GM18498 (cell line): ENCODE data around the gene ARHGEF6.
A peak's percentile ranks its signal among the peaks of the same experiment; 100 is the strongest.
"Not testable (repeated sequence)": the region's sequence is repeated elsewhere in the genome, so short reads cannot be mapped to it uniquely, and the experiment has no call there.

Experiments used
- ATAC-seq: cut with Tn5 transposase; IDR thresholded peaks from one replicate; pipeline ENCODE4 v1.9.1; 2021; ENCODE audit warnings: mild to moderate bottlenecking, moderate library complexity; ENCODE audit not compliant: unreplicated experiment

Gene ARHGEF6, protein sequence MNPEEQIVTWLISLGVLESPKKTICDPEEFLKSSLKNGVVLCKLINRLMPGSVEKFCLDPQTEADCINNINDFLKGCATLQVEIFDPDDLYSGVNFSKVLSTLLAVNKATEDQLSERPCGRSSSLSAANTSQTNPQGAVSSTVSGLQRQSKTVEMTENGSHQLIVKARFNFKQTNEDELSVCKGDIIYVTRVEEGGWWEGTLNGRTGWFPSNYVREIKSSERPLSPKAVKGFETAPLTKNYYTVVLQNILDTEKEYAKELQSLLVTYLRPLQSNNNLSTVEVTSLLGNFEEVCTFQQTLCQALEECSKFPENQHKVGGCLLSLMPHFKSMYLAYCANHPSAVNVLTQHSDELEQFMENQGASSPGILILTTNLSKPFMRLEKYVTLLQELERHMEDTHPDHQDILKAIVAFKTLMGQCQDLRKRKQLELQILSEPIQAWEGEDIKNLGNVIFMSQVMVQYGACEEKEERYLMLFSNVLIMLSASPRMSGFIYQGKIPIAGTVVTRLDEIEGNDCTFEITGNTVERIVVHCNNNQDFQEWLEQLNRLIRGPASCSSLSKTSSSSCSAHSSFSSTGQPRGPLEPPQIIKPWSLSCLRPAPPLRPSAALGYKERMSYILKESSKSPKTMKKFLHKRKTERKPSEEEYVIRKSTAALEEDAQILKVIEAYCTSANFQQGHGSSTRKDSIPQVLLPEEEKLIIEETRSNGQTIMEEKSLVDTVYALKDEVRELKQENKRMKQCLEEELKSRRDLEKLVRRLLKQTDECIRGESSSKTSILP

DNA sequence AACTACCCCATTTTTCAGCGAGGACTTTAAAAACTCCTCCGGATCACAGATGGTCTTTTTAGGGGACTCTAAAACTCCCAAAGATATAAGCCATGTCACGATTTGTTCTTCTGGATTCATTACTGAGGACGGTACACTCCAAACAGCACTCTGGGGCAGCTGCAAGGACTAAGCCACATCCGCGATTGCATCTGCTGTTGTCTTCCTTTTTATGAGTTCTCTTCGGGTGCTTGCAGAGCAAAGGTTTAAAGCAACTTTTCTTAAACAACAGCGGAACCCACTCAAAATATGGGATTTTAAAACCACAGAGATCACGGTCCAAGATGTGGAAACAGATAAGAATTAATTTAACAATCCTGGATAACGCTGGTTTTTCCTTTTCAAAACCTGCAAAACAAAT, at the start of gene ARHGEF6:
Gene ARHGEF6 (minus strand): TSS at position 170 of the 400 bp plus-strand sequence. CDS start 50 bp downstream, at position 120.
- peak; percentile 50 for ATAC-seq

DNA sequence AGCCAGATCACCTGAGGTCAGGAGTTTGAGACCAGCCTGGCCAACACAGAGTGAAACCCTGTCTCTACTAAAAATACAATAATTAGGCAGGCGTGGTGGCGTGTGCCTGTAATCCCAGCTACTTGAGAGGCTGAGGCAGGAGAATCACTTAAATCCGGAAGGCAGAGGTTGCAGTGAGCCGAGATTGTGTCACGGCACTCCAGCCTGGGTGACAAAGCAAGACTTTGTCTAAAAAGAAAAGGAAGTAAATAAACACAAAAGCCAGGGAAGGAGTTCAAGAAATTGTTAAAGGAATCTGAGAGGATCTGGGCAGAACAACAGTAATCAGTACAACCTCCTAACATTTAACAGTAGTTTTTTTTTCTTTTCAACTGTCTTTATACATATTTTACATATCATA, 48.7 kb upstream of the ARHGEF6 start:
- no peak for ATAC-seq

DNA sequence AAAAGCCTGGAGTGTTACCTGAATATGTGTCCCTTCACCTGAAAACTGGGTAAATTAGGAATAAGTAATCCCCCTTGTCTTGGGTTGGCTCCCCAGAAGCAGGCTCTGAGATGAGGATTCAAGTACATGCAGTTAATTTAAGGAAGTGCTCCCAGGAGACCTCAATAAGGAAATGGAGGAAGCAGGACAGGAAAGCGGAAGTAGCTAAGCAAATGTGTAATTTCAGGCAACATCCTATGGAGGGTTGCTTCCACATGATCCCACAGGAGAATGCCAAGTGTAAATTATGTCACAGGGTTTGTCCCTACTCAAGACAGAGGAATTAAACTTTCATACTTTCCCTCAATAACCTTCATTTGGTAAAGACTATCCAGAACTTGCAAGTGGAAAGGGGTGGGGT, 48.1 kb upstream of the ARHGEF6 start:
- ATAC-seq = no peak

DNA sequence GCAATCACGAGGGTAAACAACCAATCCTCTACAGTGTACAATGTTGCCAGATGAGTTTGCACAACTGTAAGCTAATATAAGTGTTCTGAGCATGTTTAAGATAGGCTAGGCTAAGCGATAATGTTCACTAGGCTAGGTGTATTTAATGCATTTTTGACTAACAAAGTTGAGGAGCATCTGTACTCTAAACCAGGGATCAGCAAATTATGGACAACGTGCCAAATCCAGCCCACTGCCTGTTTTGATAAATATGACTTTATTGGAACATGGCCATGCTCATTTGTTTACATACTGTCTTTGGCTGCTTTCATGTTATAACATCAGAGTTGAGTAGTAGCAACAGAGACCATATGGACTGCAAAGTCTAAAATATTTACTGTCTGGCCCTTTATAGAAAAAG, 46.3 kb upstream of the ARHGEF6 start:
- ATAC-seq = no peak

DNA sequence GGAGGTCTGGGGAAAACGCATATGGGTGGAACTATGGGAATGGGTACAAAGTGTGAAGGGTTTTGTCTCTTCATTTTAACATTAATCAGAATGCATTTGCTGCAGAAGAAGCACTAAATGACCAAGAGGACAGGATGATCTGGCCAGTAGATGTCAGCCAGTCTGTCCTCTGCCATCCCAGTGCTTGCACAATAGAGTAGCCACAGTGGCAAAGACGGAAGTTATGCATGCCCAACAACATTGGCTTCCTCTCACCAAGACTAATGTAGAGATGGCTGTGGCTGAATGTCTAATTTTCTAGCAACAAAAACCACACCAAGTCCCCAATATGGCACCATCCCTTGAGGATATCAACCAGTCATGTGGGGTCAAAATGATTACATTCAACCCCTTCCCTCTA, 45.0 kb upstream of the ARHGEF6 start:
- no peak for ATAC-seq

DNA sequence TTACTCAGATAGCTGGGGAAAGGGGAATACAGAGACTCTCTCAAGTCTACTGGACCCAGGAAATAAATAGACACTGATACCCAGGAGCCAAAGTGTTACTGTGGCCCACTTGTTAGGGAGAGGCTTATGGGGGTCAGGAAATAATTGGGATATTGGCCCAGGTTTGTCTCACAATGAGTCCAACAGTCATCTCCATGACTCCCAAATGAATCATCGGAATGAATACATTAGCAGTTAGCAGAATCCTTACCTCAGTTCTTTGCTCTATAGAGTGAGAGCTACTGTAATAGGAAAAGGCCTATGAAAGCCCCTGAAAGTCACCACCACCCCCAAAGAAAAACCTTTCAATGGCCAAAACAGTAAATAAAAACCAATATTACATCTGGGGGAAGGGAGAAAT, 42.4 kb upstream of the ARHGEF6 start:
- no peak for ATAC-seq

DNA sequence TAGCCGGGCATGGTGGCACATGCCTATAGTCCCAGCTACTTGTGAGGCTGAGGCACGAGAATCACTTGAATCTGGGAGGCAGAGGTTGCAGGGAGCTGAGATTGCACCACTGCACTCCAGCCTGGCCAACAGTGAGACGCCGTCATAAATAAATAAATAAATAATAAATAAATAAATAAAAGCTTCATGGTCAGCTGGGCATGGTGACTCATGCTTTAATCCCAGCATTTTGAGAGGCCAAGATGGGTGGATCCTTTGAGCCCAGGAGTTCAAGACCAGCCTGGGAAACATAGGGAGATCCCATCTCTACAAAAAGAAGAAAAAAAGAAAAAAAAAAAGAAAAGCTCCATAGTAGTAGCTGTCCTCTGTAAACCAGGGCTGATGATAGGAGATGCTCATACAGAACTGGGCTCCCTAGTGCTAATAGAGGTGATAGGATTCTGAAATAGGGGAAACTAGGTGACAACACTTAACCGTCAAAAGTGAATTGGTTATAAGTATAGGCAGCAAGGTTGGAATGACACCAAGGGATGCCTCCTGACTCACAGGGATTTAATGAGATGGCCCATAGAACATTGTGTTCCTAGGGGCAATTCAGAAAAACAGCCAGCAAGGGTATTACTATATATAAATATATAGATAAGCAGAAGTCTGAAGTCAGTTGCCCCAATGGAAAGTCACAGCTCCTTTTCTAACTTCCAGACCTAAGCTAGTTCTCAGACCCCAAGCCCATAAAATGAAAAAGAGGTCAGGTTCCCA, 41.8 kb upstream of the ARHGEF6 start:
- no peak for ATAC-seq

DNA sequence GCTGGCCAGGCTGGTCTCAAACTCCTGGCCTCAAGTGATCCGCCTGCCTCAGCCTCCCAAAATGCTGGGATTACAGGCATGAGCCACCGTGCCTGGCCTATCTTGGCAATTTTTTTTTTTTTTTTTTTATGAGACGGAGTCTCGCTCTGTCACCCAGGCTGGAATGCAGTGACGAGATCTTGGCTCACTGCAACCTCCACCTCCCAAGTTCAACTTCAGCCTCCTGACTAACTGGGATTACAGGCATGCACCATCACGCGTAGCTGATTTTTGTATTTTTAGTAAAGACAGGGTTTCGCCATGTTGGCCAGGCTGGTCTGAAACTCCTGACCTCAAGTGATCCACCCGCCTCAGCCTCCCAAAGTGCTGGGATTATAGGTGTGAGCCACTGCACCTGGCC, 39.0 kb upstream of the ARHGEF6 start:
- ATAC-seq = not testable (repeated sequence)

DNA sequence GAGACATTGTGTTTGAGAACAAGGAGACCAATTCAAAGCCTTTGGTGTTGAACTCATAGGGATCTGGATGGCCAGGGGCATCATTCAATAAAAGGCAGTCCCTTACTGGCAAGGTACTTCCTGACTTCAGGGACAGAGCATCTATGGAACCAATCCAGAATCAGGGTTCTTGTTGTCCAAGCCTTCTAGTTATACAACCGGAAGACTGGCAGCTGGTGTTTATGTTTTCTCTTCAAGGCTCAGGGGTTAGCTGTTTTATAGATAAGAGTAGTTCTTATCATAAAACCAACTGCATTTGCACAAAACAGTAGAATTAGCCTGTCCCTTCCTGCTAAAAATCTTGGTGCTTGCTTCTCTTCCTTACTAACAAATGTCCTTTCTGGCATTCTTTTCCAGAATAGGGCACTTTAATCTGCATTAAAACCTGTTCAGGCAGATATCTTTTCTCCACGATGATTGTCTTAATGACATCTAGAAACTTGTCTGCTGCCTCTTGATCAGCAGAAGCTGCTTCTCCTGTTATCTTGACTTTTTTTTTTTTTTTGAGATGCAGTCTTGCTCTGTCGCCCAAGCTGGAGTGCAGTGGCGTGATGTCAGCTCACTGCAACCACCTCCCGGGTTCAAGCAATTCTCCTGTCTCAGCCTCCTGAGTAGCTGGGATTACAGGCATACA, 38.4 kb upstream of the ARHGEF6 start:
- no peak for ATAC-seq

DNA sequence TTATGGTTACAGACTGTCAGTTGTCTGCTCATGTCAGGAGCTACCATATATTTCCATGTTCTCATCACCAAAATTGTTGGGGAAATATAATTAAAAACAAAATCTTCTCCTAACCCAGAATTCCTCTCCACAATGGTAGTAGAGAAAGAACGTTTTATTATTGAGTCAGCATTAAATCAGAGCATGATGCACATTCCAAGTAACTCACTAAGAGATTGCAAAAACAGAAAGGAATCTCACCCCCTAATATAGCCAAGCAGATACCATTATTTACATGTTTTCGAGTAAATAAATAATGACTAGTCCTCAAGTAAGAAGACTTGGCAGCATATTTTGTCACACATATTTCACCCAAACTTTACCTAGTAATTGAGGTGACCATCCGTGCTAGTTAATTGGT, 36.2 kb upstream of the ARHGEF6 start:
- no peak for ATAC-seq

DNA sequence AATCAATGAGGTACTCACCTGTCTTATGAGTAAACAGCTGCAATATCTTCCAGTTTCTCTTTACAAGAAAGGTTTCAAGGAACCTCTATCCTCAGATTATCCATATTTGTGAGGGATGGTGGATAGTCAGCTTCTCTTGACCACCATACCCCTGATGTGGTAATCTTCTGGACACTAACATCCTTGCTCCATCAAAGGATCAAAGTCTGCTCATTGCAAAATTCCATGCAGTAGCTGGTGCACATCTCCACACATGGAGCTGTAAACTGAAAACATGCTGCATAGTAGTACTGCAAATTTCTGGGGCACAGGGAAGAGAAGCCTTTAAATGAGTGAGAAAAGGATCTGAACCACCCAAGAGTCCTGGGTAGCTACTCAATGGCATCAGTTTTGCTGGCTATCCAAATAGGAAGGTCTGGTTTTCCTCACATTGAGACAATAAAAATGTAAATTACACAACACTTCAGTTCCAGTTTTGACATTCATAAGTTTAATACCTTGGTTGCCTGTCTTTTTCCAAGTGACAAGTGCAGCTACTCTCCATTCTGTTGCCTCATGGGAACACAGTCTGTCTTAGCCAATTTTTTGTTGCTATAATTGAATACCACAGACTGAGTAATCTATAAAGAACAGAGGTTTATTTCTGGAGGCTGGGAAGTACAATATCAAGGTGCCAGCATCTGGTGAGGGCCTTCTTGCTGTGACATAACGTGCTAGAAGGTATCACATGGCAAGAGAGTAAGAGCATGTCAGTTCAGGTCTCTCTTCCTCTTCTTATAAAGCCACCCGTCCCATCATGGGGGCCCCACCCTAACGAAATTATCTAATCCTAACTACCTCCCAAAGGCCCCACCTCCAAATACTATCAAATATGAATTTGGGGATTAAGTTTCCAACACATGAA, 34.4 kb upstream of the ARHGEF6 start:
- no peak for ATAC-seq

DNA sequence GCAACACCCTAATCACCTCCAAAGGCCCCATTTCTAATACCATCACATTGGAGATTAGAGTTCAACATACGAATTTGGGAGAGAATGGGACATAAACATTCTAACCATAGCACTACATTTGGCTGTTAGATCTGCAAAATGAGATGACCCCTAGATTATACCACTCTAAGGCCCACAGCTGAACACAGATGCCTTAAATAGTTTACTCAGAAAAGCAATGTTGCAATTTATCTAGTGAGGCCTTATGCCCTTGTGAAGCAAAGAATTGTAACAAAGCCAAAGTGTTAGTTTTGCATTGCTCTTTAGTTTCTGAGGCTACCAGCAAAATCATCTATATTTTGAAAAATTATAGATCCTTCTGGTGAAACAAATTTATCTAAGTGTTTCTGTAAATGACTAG, 31.6 kb upstream of the ARHGEF6 start:
- ATAC-seq = no peak

DNA sequence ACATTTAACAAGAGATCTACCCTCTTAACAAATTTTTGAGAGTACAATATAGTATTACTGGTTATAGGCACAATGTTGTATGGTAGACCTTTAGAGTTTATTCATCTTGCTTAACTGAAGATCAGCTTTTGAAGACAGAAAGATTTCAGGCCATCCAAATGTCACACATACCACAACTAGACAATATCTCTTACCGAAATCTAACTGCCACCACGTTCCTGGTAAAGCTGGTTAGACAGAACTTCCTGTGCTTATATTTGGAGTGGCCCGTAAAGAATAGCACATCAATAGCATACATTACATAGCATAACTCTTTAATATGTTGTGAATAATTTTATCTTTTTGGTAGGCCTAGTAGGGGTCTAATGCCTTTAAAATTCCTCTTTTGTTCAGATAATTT, 29.8 kb upstream of the ARHGEF6 start:
- no peak for ATAC-seq

DNA sequence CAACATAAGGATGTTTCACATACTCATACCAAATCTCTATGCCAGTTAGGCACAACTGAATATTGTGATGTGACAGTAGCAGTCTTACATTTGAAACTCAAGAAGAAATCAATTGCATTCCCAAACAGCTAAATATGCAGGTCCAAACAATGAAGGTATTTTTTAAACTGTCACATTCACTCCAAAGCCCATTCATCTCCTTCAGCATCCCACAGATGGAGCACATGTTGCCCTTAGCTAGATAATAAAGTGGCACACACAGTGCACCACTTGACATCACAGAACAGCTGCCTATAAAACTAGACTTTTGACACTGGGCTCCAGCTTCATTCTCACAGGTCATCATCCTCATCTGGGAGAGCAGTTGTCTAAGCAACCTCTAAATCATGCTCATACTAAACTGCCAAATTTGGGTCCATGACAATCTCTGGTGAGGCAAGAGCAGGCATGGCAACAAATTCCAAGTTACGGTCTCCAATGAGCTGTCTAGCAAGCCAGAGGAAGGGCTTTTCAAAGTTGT, 26.2 kb upstream of the ARHGEF6 start:
- no peak for ATAC-seq

DNA sequence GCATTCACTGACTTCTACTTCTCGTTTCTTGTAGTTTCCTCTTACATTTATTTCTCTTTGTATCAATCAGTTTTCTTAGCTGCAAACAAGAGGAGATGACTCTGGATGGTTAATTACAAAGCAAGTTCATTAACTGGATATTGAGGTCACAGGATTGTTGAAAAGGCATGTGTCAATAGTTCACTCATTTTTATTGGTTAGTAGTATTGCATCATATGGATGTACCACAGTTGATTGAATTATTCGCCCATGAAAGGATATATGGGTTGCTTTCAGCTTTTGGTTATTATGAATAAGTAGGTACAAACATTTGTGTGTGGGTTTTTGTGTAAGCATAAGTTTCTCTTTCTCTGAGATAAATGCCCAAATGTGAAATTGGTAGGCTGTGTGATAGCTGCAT, 21.8 kb upstream of the ARHGEF6 start:
- no peak for ATAC-seq

DNA sequence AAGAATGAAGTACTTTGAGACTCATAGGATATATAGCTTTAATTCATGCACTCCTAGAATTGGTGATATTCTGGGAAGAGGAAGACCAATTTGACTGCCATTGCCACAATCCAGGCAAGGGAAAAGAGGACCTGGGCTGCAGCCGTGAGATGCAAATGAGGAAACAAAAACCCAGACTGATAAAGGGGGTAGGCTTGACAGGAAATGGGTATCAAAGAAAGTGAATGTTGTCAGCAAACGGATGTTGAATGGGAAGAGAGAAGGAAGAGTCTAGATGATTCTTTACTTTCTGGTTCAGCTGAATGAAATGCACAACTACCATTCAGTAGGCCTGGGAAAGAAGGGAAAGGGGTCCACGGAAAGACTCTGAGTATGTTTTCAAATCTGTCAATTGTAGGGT, 17.1 kb upstream of the ARHGEF6 start:
- no peak for ATAC-seq

DNA sequence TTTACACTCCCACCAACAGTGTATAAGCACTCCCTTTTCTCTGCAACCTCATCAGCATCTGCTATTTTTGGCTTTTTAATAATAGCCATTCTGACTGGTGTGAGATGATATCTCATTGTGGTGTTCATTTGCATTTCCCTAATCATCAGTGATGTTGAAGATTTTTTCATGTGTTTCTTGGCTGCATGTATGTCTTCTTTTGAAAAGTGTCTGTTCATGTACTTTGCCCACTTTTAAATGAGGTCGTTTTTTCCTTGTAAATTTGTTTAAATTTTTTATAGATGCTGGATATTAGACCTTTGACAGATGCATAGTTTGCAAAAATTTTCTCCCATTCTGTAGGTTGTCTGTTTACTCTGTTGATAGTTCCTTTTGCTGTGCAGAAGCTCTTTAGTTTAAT, 14.4 kb upstream of the ARHGEF6 start:
- ATAC-seq = not testable (repeated sequence)

DNA sequence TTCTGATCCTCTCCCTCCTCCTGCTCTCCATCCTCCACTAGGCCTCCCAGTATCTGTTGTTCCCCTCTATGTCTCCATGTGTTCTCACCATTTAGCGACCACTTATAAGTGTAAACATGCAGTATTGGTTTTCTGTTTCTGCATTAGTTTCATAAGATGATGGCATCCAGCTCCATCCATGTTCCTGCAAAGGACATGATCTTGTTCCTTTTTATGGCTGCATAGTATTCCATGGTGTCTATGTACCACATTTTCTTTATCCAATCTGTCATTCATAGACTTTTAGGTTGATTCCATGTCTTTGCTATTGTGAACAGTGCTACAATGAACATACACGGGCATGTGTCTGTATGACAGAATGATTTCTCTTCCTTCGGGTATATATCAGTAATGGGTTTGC, 13.9 kb upstream of the ARHGEF6 start:
- not testable (repeated sequence) for ATAC-seq

DNA sequence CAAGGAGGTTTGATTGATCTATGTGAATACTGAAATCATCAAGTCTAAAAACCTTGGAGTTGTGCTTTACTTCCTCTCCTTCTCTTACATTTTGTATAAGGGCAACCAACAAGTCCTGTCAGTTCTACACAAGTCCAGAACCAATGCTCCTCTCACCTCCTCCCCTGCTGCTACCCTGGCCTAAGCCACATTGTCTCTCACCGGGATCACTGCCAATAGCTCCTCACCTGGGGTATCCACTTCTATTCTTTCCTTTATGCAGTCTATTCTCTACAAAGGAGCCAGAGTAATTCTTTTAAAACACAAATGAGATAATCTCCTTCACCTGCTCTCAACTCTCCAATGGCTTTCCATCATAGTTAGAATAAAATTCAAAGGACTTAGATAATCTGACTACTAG, 13.3 kb upstream of the ARHGEF6 start:
- no peak for ATAC-seq

DNA sequence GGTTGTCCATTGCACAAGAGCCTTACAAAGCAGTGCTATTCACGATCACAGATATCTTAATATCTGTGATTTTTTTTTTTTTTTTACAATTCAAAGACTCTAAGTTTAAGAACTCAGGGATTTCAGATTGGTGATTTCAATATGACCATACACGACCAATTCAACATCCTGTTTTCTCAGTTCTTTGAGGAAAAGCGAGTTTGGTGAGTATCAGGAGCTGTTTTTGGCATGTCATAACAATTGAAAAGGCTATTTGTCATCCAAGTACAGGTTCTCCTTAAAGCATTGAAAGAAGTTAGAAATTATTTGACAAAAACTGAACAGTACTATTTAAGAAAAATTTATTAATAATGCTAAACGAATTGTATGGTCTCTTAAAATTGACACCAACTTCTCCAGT, 9.1 kb upstream of the ARHGEF6 start:
- no peak for ATAC-seq
